ENCODE measurements around the gene ATP2C1.

The ATP2C1 gene

DNA sequence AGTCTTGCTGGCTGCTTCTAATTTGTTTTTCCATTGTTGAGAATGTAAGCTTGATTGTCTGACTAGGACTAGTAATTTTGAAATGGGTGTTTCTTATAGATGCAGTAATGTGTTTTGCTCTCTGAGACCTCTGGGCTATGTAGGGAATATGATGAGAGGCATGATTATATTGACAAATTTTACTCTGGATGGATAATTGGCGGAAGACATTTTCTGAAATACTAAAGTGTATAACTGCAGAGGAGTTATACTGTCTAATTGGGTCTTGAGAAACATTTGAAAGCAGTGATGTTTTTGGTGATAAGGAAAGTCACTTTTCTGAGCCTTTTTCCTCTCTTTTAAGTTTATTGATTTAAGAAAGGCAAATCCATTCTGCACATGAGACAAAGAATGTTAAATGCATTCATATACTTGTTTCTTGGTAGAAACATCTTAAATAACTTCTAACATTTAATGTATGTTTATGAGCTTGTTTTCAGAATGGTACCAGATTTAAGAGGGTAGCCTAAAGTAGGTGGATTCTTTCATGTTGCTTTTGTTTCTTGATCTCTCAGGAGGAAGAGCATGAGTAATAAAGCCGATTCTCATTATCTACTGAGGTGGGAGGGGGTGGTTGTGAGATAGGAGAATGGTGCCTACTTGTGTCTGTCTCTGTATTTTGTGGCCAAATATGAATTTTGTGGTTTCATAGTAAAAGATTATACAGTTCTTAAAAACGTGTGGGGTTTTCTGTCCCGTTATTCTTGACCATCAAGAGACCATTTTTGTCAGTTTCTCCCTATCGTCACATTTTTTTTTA lies 2.0 kb downstream of the ATP2C1 start:
- DNase-seq (ENCODE audit: low read depth, low spot score) = no peak

DNA sequence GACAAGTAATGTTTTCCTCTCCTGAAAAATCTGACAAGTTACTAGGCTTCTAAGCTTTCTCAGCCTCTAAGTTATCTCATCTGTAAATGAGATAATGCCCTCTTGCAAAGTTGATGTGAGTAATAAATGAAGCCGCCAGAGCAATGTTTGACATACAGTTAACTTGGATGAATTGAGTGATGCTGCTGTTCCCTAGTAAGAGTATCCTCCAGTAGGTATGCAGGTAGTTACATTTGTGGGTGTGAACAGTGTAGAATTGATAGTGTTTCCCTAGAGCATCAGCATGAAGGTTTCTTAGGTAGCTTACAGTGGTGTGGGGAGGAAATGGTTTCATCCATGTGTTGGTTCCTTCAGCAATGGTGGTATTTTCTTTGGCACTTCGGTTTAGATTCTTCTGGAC lies 3.4 kb downstream of the ATP2C1 start:
- DNase-seq (ENCODE audit: low read depth, low spot score) = no peak

DNA sequence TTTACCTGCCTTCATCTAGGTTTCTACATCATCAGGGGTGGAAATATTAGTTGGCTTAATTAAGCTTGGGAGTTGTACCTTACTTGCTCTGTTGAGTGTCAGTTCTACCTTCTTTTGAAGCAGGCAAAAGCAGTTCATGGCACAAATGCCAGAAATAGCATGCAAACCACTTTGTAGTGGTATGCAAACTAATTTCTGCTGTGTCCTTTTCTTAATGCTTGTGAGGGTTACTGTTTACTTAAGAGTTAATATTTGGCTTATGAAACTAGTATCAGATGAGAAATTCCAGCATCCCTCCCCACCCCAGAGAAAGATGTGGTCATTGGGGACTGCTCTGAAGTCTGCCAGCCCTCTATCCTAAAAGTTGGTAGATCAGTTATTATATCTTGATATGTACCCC lies 7.1 kb downstream of the ATP2C1 start:
- no peak for DNase-seq (ENCODE audit: low read depth, low spot score)

DNA sequence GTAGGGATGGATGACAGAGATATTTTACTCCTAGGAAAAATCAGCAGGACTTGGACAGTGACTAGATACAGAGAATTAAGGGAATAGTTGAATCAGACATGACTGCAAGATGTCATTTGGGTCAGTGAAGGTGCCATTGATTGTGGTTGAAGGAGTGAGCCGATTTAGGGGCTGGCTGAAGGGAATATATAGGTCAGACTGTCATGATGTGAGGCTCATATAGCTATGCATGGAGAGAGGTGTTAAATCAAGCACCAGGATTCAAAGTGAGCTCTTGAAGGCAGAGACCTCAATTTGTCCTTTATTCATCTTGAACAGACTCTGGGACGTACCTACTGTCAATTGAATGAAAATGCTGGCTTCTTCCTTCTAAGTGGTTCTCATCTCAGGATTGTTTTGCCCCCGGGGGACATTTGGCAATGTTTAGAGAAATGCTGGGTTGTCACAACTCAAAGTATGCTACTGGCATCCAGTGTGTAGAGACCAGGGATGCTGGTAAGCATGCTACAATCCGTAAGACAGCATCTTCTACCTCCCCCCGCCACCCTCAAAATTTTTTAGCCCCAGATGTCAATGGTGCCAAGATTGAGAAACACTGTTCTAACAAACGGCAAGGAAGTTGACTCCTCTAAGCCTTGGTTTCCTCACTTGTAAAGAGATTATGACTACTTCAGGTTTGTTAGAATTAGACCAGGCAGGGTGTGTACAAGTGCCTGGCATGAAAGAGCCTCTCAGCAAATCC lies 7.8 kb downstream of the ATP2C1 start:
- DNase-seq (ENCODE audit: low read depth, low spot score) = no peak

DNA sequence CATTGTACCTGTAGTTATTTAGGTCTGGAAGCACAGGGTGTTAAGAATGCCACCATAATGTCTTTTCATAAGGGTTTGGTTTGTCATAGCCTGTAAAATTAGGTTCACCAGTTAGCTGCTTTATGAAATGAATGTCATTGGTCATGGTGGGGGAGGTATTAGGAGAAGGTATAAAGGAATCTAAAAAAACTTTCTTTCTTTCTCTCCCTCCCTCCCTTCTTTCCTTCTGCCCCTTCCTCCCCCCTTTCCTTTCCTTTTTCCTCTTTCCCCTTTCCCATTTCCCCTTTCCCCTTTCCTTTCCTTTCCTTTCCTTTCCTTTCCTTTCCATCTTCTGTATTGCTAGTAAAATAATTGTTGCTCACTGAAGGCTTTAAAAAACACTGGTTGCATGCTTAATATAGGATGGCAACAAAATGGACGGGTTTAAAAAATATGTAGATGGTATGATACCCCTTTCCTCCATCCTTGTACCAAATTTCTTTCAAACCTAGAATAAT lies 9.6 kb downstream of the ATP2C1 start:
- no peak for DNase-seq (ENCODE audit: low read depth, low spot score)

DNA sequence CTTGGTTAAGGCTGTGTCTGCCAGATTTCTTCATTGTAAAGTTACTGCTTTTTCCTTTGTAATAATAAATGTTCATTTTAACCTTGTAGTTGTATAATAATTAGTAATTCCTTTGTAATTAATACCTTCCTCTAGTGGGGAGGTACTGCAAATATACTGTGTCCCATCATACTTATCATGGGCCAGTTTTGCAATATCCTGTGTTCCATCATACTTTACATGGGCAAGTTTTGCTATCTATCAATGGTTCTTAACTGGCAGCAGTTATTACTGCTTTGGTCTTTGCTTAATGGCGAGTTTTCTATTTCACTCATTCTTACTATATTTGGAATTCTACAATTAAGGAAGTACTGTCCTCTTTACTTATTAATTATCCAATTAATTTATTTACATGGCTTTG lies 10.6 kb downstream of the ATP2C1 start:
- DNase-seq (ENCODE audit: low read depth, low spot score) = no peak

DNA sequence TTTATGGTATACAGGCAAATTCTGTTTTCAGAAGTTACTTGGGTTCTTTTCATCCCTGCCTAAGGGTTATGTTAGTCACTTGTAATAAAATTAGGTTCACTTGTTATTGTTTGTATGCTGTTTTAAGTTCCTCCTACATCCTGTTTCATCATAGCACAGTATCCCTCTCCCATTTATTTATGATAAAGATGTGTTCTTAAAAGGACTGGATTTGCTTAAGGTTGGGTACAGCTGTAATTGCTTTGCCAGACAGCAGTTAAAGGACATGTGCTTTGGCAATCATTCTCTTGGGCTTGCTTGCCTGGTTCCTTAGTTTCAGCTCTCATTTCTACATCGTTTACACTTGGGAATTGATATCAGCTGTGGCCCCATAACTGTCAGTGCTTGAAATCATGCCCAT lies 11.7 kb downstream of the ATP2C1 start:
- no peak for DNase-seq (ENCODE audit: low read depth, low spot score)

DNA sequence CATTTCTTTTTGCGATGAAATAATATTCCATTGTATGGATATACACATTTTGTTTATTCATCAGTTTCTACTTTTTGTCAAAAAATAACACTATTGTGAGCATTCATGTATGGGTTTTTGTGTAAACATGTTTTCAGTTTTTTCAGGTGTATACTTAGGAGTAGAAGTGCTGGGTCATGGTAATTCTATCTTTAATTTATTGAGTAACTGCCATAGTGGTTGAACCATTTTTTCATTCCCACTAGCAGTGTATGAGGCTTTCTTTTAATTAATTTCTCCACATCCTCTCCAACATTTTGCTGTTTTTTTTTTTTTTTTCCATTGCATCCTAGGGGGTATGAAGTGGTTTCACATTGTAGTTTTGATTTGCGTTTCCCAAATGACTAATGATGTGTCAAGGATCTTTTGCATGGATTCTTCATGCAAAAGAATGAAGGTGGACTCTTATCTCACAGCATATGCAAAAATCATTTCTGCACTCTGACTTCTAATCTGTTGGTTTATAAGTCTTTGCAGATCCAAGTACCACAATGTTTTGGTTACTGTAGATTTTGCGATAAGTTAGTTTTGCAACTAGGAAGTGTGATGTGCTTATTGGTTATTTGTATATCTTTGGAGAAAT lies 12.6 kb downstream of the ATP2C1 start:
- no peak for DNase-seq (ENCODE audit: low read depth, low spot score)

DNA sequence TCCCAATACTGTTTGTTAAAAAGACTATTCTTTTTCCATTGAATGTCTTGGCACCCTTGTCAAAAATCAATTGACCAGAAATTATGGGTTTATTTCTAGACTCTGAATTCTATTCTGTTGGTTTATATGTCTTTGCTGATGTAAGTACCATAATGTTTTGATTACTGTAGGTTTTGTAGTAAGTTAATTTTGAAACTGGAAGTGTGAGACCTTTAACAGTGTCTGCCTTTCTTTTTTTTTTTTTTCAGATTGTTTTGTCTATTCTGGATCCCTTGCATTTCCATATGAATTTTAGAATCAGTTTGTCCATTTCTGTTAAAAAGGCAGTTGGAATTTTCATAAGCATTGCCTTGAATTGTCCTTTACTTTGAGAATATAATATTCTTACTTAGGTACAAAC lies 13.6 kb downstream of the ATP2C1 start:
- no peak for DNase-seq (ENCODE audit: low read depth, low spot score)

DNA sequence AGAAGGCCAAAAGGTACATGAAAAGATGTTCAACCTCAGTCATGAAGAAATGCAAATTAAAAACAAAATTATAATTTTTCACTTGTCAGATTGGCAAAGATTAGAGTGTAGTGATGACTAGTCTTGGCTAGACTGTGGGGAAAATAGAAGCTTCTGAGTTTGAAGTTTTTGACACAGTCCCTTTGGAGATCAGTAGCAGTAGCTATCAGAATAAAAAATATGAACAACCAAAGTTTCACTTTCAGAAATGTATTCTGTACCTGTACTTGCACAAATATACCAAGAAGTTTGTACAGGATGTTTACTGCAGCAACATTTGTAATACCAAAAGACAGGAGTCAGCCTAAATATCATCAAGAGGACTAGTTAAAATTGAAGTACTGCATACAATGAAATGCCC lies 14.1 kb downstream of the ATP2C1 start:
- no peak for DNase-seq (ENCODE audit: low read depth, low spot score)

DNA sequence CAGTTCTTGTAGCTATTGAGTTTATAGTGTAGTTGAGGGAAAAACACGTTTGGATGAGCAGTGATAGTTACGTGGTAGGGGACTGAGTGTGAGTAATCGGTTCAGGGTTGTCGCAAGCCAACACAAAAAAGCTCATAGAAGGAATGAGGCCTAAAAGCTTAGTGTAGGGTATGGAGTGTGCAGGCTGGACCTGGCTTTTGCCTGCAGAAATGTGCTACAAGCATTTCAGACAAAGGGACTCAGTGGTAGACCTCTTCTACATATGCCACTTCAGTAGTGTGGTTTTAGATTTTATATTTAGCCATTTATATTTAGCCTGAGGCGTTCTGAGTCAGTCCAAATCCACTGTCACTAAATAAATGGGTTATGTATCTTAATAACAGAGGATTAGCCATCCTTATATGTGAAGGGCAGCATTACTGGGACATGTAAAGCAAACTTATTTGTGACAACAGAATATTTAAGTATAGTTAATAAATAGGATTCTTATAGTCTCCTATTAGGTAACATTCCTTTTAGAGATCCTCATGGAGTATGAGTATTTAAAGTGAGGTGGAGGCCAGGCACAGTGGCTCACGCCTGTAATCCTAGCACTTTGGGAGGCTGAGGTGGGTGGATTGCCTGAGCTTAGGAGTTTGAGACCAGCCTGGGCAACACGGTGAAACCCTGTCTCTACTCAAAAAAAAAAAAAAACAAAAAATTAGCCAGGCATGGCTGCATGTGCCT lies 21.8 kb downstream of the ATP2C1 start:
- no peak for DNase-seq (ENCODE audit: low read depth, low spot score)

DNA sequence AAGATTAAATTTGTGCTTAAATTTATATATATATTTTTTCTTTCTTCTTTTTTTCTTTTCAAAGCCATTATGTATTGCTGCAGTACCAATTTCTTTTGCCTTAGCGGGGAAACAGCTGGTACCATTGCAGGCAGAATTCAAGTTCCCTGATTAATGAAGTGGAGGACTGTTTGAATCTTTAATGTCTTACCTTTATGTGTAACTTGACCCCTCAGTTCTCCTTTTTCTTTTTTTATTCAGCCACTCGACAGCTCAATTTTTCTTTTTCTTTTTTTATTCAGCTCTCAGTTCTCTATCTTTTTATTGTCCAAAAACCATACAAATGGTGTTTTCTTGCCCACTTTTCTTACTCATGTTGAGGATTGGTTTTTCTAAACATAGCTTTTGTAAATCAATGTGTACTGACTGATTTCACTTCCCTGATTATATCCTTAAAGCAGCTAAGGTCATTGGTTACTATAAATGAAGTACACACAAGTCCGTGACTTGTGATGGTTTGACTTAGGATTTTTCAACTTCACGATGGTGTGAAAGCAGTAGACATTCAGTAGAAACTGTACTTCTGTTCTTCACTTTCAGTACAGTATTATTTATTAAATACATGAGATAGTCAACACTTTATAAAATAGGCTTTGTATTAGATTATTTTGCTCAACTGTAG lies 22.8 kb downstream of the ATP2C1 start:
- DNase-seq (ENCODE audit: low read depth, low spot score) = no peak

DNA sequence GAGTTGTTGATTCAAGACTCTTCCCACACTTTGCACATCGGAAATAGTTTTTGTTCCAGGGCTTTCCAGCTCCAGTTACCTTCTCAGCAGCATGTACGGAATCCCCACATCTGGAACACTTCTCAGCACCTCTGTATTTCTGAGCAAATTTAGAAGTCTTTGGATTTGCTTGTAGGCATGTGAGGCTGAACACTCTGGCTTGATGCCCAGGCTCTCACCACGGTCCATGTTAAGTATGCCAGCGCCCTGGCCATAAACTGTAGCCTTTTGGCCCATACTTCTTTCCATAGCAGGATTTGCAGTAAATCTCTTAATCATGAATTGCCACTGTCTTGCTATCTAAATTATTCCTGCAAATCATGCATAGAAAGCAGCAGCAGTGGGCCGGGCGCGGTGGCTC lies 24.4 kb downstream of the ATP2C1 start:
- no peak for DNase-seq (ENCODE audit: low read depth, low spot score)

DNA sequence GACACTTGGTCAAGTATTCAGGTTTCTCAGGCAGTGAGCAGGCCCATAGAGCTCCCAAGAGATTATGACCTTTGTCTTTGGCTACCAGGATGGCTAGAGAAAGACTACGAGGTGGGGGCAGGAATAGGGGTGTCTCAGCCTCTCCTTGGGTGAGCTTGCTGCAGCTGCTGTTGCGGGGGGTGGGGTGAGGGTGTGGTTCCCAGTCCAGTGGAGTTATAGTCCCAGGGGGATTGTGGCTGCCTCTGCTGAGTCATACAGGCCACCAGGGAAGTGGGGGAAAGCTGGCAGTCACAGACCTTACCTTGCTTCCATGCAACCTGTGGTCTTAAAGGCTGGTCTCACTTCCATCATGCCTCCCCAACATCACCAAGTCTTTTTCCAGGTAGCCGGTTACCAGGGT lies 31.7 kb downstream of the ATP2C1 start:
- no peak for DNase-seq (ENCODE audit: low read depth, low spot score)

DNA sequence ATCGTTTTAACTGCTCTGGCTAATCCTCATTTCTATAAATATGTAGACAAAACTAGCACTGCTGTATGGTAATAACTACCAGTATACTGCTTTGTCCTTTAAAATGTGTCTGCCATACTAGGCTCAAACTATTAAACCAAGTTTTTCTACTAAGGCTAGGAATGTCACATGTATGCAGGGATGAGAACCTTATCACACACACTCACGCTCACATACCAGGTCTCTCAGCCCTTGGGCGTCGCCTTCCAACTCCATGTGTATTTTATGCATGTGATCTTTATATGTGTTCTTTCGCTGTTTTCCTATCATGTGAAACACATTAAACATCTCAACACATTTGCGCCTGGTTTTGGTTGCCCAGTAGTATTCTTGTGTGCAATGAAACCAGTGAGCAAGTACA lies 32.6 kb downstream of the ATP2C1 start:
- DNase-seq (ENCODE audit: low read depth, low spot score) = no peak

DNA sequence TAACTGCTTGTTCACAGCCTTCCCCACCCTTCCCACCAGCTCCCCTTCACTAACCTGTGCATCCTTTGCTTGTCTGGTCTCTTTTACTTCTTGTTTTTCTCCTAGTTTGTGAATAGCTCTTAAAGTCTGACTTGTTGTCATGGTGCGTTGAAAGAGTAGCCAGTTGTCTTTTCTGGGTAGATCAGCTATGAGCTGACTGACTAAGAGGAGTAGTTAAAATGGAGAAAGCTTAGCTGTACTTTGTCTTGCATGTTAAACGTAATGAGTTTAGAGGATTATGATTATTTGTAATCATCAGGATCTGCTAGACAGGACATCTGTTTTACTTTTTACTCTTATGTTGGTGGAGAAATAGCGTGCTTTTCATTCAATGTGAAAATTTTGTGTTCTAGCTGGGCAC lies 35.9 kb downstream of the ATP2C1 start:
- DNase-seq (ENCODE audit: low read depth, low spot score) = no peak

DNA sequence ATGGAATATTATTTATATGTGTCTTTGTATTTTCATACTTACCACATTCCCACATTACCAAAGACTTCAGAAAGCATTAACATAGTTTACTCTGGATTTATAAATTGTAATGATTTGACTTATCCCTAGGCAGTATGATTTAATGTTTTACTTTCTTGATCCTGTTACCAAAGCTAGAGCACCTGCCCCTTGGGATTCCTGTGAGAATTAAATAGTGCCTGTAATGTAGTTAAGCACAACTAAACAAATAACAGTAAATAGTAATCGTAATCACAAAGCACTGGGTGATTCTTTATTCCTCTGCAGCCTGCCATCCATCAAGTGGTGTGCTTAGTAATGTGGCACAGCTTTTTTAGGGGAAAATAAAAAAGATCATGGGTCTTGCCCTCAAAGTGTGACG lies 39.1 kb downstream of the ATP2C1 start:
- no peak for DNase-seq (ENCODE audit: low read depth, low spot score)

DNA sequence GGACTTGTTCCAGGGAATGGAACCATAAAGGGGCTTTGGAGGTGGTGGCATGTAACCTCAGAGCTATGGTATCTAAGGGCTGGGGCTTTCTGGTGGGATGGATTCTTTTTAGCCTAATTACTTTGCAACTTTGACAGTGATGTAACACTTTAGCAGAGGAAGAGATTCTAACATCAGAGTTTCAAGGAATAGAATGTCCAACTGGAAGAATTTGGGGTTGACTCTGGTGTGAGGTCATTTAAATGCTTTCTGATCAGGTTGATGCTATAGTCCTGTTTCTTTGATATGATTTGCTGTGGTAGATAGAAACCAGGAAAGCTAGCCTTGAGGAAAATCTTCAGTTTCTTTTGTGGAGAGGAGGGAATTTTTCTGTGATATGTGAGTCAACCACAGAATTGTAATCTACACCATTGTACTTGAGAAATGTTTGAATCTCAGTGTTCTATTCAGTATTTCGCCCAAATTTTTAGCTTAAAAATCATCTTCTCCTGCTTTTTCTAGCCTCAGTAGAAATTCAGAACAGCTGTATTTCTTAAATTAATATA lies 40.0 kb downstream of the ATP2C1 start:
- no peak for DNase-seq (ENCODE audit: low read depth, low spot score)

DNA sequence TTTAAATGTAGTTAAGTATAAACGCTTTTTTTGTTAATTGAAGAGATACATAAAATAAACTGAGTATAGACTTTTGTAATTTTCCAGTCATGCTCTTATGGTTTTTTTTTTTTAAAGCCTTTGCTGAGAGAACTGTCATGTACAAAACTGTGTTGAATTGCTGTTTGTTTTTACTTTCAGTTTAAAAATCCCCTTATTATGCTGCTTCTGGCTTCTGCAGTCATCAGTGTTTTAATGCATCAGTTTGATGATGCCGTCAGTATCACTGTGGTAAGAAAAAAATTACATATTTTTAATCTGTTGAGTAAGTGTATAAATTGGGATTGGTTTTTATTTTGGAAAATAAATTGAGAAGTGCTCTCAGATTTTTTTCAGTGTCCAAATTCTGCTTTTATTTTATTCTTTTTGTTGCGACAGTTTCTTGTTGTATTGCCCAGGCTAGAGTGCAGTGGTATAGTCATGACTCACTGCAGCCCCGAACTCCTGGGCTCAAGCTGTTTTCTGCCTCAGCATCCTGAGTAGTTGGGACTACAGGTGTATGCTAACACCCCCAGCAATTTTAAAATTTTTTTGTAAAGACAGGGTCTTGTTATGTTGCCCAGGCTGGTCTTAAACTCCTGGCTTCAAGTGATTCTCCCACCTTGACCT lies 40.7 kb downstream of the ATP2C1 start:
- DNase-seq (ENCODE audit: low read depth, low spot score) = no peak

DNA sequence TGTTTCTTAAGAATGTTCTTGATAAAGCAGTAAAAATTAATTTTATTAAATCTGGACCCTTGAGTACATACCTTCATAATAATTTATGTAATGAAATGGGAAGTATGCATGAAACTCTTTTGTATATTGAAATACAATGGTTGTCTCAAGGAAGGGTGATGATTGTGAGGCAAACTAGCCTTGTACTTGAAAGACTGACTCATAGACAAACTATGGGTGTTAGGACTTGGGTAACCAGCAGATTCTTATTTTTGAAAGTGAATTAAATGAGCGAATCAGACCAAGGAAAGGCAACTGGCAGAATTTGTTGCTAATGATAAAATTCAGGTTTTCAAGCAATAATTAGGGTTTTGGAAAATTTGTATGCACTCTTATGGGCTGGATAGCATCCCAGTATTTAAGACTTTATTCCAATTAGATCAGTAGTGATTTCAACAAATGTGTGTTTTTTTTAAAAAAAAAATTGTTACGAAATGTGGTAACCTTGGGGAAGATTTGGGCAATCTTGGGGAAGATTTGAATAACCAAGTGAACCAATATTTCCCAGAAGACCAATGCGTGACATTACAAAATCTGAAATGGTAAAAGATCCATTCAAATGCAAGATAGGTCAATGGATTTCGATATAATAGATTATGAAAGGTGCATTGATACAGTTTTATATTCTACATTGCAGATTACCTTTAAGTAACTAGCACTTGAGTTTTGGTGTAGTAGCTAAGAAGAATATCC lies 42.0 kb downstream of the ATP2C1 start:
- no peak for DNase-seq (ENCODE audit: low read depth, low spot score)
